CD4-positive, alpha-beta T cell treated with Interleukin-2 at 100 ng/mL for 4 hours (primary cell): ENCODE results near the gene SLC25A42.
A peak's percentile ranks its signal among the peaks of the same experiment; 100 is the strongest.
"Not testable (repeated sequence)": the region's sequence is repeated elsewhere in the genome, so short reads cannot be mapped to it uniquely, and the experiment has no call there.

Source experiments
- DNase-seq: peaks from one replicate; pipeline ENCODE4 v3.0.0-alpha.2; 2020; ENCODE audit warnings: low spot score

SLC25A42 gene, protein sequence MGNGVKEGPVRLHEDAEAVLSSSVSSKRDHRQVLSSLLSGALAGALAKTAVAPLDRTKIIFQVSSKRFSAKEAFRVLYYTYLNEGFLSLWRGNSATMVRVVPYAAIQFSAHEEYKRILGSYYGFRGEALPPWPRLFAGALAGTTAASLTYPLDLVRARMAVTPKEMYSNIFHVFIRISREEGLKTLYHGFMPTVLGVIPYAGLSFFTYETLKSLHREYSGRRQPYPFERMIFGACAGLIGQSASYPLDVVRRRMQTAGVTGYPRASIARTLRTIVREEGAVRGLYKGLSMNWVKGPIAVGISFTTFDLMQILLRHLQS

GRCh38 chr19:19063183-19064097 lies at the start of gene SLC25A42:
SLC25A42 (plus strand) TSS chr19:19063994; CDS start chr19:19096125, 32,131 bp downstream.
- peak; percentile 100 for DNase-seq

DNA sequence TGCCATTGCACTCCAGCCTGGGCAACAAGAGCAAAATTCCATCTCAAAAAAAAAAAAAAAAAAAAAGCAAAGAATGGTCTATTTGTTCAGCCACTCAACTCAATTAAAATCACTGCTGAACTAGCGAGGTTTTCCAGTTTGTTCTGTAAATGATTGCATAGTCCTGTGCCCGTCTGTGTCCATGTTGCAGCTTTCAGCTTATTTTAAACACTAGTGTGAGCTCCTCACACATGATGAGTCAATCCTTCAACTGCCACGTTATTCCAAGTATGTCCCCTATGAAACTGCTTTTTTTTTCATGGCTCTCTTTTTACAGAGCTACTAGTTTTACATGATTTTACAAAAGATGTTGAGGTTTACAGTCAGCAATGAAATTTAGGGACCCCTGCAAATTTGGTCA lies 42.7 kb upstream of the SLC25A42 start:
- DNase-seq, result no peak

DNA sequence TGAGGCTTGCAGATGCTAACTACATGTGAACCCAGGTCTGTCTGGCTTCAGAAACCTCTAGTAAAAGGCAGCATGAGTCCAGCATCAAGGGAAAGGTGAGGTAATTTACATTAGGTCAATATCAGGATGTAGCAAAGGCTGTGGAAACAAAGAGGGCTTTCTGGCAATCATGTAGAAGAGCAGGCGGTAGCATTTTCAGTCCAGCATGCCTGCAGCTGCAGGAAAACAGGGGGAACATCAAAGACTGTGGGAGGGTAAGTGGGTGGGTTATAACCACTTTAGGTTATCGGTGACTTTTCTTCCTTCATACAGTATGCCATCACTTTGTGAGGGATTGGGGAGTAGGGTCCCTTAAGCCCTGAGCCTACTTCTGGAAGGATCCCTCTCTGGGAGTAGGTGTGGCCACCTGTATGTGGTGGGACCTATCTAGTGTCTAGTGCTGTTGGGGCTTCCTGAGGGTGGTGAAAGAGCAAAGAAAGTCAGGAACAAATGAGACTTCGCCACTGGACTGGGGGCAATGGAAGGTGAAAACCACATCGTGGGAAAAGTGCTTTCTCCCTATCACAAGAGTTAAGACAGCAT lies 41.3 kb upstream of the SLC25A42 start:
- DNase-seq, result no peak

DNA sequence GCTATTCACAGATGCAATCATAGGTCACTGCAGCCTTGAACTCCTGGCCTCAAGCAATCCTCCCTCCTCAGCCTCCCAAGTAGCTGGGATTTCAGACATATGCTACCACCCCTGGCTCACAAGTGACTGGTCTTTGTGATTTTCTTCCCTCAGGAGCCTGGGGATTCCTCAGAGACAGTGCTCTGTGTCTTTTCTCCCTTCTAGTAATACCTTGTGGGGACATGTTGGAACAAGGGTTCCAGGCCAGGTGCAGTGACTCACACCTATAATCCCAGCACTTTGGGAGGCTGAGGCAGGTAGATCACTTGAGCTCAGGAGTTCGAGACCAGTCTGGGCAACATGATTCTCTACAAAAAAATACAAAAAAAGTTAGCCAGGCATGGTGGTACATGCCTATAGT lies 40.4 kb upstream of the SLC25A42 start:
- not testable (repeated sequence) for DNase-seq

GRCh38 chr19:19025861-19026260 lies 37.9 kb upstream of the SLC25A42 start:
- DNase-seq, result no peak

GRCh38 chr19:19026299-19026971 lies 37.4 kb upstream of the SLC25A42 start:
- DNase-seq, result no peak

DNA sequence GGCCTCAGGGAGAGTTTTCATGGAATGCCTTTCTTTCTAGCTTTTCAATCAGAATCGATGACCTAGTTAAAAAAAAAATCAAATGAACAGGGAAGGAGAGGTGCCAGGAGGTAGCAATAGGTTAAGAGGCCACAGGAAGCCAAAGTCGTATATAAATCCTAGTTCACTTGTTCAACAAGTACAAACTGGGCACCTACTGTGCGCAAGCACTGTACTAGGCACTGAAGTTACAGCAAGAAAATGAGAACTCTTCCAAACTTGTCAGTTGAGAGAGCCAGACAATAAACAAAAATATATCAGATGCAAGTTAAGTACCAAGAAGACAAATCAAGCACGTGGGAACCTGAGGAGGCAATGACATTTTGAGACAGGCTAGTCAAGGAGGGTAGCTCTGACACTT lies 36.6 kb upstream of the SLC25A42 start:
- no peak for DNase-seq

DNA sequence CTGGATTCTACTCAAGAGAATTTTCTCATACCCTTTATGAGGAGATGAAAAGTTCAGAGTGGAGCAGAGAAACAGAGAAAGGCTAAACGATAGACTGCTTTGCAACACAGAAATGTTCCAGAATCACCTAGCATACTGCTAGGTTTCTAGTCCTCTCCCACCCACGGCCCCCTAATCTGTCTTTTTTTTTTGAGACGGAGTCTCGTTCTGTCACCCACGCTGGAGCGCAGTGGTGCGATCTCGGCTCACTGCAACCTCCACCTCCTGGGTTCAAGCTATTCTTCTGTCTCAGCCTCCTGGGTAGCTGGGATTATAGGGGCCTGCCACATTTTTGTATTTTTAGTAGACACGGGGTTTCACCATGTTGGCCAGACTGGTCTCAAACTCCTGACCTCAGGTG lies 35.3 kb upstream of the SLC25A42 start:
- DNase-seq, result no peak

DNA sequence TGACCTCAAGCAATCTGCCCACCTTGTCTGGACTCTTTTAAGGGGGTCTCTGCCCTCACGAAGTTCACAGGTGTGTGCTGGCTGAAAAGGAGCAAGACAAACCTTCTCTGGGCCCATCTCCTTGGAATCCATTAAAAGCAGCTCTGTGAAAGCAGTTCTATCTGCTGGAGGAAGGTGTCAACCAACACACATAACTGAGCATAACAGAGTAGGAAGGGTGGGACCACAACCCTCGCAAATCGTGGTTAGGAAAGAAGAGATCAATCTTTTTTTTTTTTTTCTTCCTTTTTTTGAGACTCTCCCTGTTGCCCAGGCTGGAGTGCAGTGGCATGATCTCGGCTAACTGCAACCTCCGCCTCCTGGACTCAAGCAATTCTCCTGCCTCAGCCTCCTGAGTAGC lies 31.9 kb upstream of the SLC25A42 start:
- DNase-seq, result no peak

GRCh38 chr19:19032420-19033175 lies 31.2 kb upstream of the SLC25A42 start:
- peak; percentile 70 for DNase-seq

GRCh38 chr19:19033176-19033425 lies 30.7 kb upstream of the SLC25A42 start:
- no peak for DNase-seq

DNA sequence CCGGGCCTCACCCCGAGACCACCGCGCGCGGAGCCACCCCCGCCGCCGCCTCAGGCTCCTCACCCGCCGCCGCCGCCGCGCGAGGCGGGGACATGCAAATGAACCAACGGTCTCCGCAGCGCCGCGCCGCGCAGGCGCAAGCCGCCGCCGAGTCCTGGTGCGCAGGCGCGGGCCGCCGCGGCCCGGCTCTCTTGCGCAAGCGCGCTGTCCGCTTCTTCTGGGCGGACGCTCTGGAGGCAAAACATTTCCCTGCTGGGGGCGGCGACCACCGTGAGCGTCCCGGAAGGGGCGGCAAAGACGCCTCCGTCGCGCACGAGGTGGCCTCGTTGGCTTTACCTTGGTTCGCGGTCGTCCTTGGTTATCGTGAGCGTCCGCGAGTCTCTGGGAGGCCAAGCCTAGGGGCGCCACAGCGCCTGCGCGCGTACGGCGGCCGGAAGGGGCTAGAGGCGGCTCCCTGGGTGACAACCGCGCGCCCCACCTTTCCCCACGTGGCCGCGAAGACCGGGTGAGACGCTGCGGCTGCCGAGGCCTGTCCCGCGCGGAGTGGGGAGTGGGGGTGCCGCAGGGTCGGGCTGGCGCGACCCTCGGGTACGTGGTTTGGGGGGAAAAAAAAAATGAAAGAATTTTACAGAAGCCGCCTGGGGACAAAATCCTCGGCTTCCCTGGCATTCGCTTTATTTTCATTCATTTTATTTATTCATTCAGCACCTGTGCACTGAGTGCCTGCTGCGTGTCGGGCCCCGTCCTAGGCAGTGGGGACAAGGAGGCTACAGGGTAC lies 30.2 kb upstream of the SLC25A42 start, which contains the start of the genes ARMC6 and SUGP2:
TSS of gene ARMC6 (plus strand) at position 178 of the 778 bp plus-strand sequence. CDS start 607 bp downstream, outside the sequence.
TSS of gene SUGP2 (minus strand) at position 92 of the 778 bp plus-strand sequence. CDS start 2,446 bp downstream, outside the sequence.
- peak; percentile 89 for DNase-seq

DNA sequence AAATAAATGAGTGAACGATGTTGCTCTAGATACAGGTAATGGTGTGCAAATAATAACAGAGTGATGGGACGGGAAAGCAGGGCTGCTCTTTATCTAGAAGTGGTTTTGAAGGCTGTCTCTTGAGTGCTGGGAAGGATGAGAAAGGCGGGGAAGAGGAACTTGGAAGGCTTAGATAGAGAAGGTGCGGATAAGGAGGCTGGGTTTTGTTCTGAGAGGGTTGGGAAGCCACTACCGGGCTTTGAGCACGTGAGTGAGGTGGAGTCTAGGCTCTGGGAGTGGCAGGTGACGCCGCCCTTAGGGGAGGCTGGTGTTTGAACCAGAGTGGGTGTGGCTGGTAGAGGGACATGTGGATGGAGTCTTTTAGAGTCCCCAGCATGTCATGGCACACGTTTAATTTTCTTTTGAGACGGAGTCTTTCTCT lies 29.6 kb upstream of the SLC25A42 start:
- DNase-seq, result peak; percentile 68

DNA sequence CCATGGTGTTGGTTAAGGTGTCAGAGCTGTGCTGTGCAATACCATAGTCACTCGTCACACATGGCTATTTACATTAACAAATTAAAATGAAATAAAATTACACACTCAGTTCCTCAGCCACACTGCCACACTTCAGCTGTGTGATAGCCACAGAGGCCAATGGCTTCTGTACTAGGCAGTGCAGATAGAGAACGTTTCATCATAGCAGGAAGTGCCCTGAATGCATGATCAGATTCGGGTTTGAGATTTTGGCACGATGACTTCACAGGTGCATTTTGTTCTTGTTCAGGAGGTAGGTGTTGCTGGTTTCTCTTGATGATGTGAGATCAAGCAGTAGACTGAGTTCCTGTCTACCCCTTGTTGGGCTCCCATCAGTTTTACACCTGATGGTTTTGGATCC lies 23.9 kb upstream of the SLC25A42 start:
- DNase-seq, result peak; percentile 43

- no peak for DNase-seq
Observed at GRCh38 chr19:19040417-19040816, 23.4 kb upstream of the SLC25A42 start.

DNA sequence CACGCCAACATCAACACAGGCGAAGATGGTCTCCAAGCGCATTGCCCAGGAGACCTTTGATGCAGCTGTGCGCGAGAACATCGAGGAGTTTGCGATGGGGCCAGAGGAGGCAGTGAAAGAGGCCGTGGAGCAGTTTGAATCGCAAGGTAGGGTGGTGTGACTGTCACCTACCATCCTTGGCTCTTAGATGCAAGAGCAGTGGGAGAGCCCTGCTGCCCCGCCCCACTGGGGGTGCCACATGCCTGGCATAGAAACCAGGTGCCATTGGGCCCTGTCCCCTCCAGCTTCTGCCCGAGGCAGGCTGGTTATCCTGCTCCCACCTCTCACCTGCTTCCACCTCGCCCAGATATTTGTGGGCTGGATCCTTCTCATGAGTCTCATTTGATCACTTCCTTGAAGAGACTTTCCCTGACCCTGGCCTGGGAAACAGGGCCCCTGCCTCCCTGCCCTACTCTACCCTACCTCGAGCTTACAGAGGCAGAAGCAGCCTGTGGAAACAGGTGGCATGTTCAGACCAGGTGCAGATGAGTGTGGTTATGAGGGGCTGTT lies 21.0 kb upstream of the SLC25A42 start:
- DNase-seq, result no peak

GRCh38 chr19:19043481-19043880 lies 20.3 kb upstream of the SLC25A42 start:
- no peak for DNase-seq

GRCh38 chr19:19043881-19044280 lies 19.9 kb upstream of the SLC25A42 start:
- no peak for DNase-seq

DNA sequence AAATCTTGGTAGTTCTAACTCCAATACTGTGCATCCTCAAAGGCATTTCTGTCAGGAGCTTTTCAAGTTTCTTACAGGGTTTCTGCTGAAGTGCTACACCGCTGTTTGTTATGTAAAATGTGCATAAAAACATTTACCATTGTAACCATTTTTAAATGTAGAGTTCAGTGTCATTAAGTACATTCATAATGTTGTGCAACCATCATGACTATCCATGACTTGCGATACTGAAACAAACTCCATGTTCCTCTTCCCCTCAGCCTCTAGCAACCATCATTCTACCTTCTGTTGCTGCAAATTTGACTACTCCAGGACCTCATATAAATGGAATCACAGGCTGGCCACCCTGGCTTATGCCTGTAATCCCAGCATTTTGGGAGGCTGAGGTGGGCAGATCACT lies 14.4 kb upstream of the SLC25A42 start:
- no peak for DNase-seq

GRCh38 chr19:19050104-19050503 lies 13.7 kb upstream of the SLC25A42 start:
- no peak for DNase-seq
